GM20000 (cell line): ENCODE data around the gene PPP1R27.
"Not testable (repeated sequence)": the region's sequence is repeated elsewhere in the genome, so short reads cannot be mapped to it uniquely, and the experiment has no call there.

Experiments used
- DNase-seq: peaks from one replicate; pipeline ENCODE4 v3.0.0; 2012; ENCODE audit warnings: low spot score
- TF ChIP-seq, protein P1 (sequence below): IDR thresholded peaks from 2 replicates; pipeline ENCODE4 v1.5.1; 2012; ENCODE audit warnings: mild to moderate bottlenecking, control low read depth; ENCODE audit errors: extremely low read depth, missing control alignments

Gene PPP1R27

DNA sequence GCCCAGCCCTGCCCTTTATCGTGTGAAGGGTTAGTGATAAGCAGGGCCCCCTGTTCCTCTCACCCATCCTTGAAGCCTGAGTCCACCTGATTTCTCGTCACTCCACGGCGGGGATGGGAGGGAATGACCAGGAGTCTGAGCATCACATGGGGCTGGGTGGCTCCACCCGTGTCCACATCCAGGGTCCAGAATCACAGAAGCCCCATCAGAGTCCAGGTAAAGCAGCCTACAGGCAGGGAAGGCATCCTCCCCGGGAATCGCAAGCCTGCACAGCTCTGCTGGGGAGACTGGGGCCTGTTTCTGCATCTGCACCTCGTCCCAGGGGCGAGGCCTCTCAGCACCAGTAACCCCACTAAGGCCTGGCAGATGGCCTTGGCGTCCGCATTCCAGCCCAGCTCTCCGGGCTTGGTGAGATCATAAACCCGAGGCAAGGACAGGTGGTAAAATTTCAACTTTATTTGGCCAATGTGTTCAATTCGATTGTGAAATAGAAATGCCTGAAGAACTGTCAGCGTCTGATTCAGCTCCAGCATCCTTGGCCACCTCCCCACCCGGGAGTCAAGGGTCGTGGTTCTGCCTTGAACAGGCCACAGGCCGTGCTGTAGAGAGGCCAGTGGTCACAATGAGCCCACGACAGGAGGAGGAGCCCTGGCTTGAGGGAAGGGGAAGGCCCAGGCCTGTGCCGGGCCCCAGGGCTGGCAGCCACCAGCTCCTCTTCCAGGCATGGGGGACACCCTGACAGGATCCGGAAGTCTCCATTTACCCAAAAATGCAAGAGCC is 8.1 kb upstream of the PPP1R27 start:
- DNase-seq, result no peak
- TF ChIP-seq, protein P1, sequence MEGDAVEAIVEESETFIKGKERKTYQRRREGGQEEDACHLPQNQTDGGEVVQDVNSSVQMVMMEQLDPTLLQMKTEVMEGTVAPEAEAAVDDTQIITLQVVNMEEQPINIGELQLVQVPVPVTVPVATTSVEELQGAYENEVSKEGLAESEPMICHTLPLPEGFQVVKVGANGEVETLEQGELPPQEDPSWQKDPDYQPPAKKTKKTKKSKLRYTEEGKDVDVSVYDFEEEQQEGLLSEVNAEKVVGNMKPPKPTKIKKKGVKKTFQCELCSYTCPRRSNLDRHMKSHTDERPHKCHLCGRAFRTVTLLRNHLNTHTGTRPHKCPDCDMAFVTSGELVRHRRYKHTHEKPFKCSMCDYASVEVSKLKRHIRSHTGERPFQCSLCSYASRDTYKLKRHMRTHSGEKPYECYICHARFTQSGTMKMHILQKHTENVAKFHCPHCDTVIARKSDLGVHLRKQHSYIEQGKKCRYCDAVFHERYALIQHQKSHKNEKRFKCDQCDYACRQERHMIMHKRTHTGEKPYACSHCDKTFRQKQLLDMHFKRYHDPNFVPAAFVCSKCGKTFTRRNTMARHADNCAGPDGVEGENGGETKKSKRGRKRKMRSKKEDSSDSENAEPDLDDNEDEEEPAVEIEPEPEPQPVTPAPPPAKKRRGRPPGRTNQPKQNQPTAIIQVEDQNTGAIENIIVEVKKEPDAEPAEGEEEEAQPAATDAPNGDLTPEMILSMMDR, result no peak

- TF ChIP-seq, protein P1, result no peak
- no peak for DNase-seq
Observed at GRCh38 chr17:81842378-81842724, 7.5 kb upstream of the PPP1R27 start.

DNA sequence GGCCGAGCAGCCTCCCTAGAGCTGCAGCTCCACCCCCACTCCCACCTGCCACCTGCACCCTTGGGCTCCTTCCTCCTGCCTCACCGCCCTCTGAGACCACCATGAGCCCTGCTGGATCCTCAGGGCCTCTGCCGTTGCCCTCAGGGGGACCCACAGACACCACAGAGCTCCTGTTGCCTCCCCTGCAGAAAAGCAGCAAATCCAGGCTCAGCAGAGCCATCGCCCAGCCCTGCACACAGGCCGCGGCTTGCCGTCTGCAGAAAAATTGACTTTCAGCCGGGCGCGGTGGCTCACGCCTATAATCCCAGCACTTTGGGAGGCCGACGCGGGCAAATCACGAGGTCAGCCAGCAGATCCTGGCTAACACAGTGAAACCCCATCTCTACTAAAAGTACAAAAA is 7.0 kb upstream of the PPP1R27 start:
- TF ChIP-seq, protein P1, result no peak
- DNase-seq, result no peak

DNA sequence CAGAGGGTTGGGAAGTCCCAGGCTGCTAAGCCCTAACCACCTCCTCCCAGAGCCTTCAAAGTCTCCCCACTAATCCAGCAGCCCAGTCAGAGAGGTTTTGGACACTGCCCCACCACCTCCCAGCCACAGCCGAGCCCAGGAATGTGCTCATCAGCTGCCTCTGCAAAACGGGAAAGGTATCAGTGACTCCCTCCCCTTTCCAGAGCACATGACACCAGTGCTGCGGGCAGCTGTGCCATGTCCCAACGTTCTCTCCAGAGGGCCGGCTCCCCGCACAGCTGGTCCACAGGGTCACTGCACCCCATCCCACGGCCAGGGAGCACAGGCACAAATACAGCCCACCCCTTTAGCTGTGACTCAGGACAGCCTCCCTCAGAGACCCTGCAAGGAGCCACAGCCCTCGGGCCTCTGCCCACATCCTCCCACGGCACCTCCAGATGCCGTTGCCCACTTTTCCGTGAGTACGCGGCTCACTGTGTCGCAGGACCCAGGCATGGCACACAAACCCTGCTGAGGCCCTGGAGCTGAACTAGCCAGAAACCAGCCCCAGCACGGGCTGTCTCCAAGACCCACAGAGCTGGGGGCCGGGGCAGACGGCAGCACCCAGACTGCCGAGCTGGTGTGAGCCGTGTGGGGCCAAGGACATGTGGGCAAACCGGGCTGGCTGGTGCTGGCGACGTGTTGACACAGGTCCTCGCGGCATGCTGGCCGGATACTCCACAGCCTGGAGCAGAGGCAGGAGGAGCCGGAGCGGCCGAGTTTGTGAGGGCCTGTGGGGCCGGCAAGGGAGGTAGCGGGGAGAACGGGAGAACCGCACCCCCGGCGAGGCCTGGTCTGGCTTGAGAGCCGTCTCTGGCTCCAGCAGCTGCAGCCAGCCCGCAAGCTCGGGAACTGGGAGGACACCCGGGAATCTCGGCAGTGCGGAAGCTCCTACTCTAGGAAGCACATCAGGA is 6.3 kb upstream of the PPP1R27 start:
- DNase-seq, result no peak
- TF ChIP-seq, protein P1, result no peak

- DNase-seq, result not testable (repeated sequence)
Observed at GRCh38 chr17:81840059-81840458, 5.2 kb upstream of the PPP1R27 start.

DNA sequence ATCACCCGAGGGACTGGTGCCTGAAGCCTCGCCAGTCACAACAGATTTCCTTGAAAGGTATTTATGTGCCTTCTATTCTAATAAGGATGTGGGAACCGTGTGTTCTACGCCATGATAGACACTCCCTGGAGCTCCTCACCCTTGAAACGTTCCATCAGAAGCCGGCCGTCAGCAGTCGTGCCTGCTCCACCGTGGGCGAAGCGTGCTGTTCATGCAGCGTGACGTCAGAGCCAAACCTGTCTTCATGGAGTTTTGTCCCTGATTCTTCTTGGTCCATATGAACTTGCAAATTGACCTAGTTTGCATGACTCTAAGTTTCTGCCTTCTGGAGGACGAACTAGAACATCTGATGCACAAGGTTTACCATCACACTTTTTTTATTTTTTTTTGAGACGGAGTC is 4.5 kb upstream of the PPP1R27 start:
- TF ChIP-seq, protein P1, result no peak
- DNase-seq, result no peak

GRCh38 chr17:81838753-81839255 is 4.0 kb upstream of the PPP1R27 start:
- DNase-seq, result no peak
- TF ChIP-seq, protein P1, result no peak
